Hepatocyte (in vitro differentiated cells): ENCODE measurements around the gene PAOX. TPM values are rescaled to one million over a fixed set of nuclear protein-coding genes. Genes with fewer than 3 reads are reported as not detected.

Experiments
- DNase-seq: peaks from one replicate; pipeline ENCODE4 v3.0.0-alpha.2; 2016; ENCODE audit warnings: low spot score
- H2AFZ ChIP-seq: fragments of 200-600 bp; sonication (generic); 2 replicates; pipeline ENCODE4 v1.6.0; 2016; ENCODE audit warnings: antibody characterized with exemption, mild to moderate bottlenecking
- H3K27ac ChIP-seq: fragments of 200-600 bp; sonication (generic); 2 replicates; pipeline ENCODE4 v1.5.1; 2016; ENCODE audit warnings: mild to moderate bottlenecking
- H3K27me3 ChIP-seq: fragments of 200-600 bp; sonication (generic); 2 replicates; pipeline ENCODE4 v1.6.1; 2016
- H3K36me3 ChIP-seq: fragments of 200-600 bp; sonication (generic); replicated peaks from 2 replicates; pipeline ENCODE4 v1.5.1; 2016; ENCODE audit warnings: low read depth; ENCODE audit not compliant: insufficient read depth
- H3K4me1 ChIP-seq: fragments of 200-600 bp; sonication (generic); 2 replicates; pipeline ENCODE4 v1.5.1; 2016; ENCODE audit warnings: mild to moderate bottlenecking, moderate library complexity; ENCODE audit not compliant: insufficient read depth
- H3K4me2 ChIP-seq: fragments of 200-600 bp; sonication (generic); 2 replicates; pipeline ENCODE4 v1.6.0; 2016
- H3K4me3 ChIP-seq: fragments of 200-600 bp; sonication (generic); 2 replicates; pipeline ENCODE4 v1.5.1; 2016; ENCODE audit warnings: mild to moderate bottlenecking
- H3K79me2 ChIP-seq: fragments of 200-600 bp; sonication (generic); 2 replicates; pipeline ENCODE4 v1.6.0; 2017; ENCODE audit warnings: mild to moderate bottlenecking
- H3K9me2 ChIP-seq: fragments of 200-600 bp; sonication (generic); replicated peaks from 2 replicates; pipeline ENCODE4 v1.6.0; 2017; ENCODE audit warnings: mild to moderate bottlenecking; ENCODE audit not compliant: insufficient read depth
- H3K9me3 ChIP-seq: fragments of 200-600 bp; sonication (generic); 2 replicates; pipeline ENCODE4 v1.5.1; 2016; ENCODE audit warnings: low read depth, mild to moderate bottlenecking
- H4K20me1 ChIP-seq: fragments of 200-600 bp; sonication (generic); 2 replicates; pipeline ENCODE4 v1.6.0; 2016; ENCODE audit warnings: mild to moderate bottlenecking; ENCODE audit not compliant: insufficient read depth, poor library complexity, severe bottlenecking
- EZH2 ChIP-seq: fragments of 200-600 bp; sonication (generic); IDR thresholded peaks from 2 replicates; pipeline ENCODE4 v1.6.1; 2016; ENCODE audit warnings: antibody characterized with exemption, mild to moderate bottlenecking, borderline replicate concordance
- EZH2phosphoT487 ChIP-seq: fragments of 200-600 bp; sonication (generic); IDR thresholded peaks from one replicate; pipeline ENCODE4 v1.6.1; 2018; ENCODE audit warnings: antibody characterized with exemption, mild to moderate bottlenecking, low read depth, moderate library complexity; ENCODE audit not compliant: unreplicated experiment, severe bottlenecking
- WGBS: methylation state at CpG from one replicate; pipeline ENCODE4 v1.1.6; 2016; ENCODE audit warnings: low lambda C conversion rate; ENCODE audit errors: missing lambda C conversion rate; 5-methylcytosine and 5-hydroxymethylcytosine counted together
- polyA plus RNA-seq: library from polyadenylated mRNA; unstranded; fragments of >200 nt; fragmentation: Nextera tagmentation; extraction: Ambion mirVana; gene quantifications from 2 replicates; pipeline ENCODE4 v1.2.1, GENCODE V29; 2016
- total RNA-seq: library from RNA; depleted of rRNA; stranded (reverse); fragments of >200 nt; gene quantifications from 2 replicates; pipeline ENCODE4 v1.2.3, GENCODE V29; 2014
- TF ChIP-seq, protein P1 (sequence below): fragments of 200-600 bp; sonication (generic); IDR thresholded peaks from 2 replicates; pipeline ENCODE4 v1.5.1; 2016; ENCODE audit warnings: antibody characterized with exemption, mild to moderate bottlenecking; ENCODE audit not compliant: poor library complexity

The PAOX gene
- total and polyA plus RNA-seq, 2 experiments from 2014 or later: 11.5 to 19.6 TPM

DNA sequence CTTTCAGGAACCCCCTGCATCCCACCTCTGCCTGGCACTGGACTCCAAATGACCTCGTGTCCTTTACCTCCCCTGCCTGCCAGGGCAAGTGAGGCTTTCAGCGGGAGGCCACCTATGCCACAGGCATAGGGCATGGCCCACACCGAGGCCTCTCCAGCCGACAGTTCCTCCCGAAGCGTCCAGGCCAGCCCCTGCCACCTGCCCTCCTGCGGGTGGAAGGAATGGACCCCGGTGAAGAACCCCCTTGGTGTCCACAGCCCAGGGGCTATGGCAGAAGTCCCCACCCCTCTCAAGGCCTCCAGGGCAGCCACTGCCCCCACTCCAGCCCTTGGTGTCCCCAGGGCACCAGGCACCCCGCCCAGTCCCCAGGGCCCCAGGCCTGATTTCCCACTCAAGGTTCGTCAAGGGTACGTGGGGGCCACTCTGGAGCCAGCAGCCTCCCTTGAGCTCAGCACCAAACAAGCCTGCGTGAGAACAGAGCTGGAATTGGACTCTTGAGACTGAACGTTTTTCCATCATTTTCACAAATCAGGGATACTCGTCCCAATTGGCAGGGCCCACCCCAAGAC is 24.3 kb upstream of the PAOX start:
- TF ChIP-seq, protein P1, sequence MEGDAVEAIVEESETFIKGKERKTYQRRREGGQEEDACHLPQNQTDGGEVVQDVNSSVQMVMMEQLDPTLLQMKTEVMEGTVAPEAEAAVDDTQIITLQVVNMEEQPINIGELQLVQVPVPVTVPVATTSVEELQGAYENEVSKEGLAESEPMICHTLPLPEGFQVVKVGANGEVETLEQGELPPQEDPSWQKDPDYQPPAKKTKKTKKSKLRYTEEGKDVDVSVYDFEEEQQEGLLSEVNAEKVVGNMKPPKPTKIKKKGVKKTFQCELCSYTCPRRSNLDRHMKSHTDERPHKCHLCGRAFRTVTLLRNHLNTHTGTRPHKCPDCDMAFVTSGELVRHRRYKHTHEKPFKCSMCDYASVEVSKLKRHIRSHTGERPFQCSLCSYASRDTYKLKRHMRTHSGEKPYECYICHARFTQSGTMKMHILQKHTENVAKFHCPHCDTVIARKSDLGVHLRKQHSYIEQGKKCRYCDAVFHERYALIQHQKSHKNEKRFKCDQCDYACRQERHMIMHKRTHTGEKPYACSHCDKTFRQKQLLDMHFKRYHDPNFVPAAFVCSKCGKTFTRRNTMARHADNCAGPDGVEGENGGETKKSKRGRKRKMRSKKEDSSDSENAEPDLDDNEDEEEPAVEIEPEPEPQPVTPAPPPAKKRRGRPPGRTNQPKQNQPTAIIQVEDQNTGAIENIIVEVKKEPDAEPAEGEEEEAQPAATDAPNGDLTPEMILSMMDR: no peak
- TF ChIP-seq EZH2phosphoT487 (no peak), EZH2 (no peak)
- no peak for DNase-seq
- Histone ChIP-seq H3K4me3 (no peak overlapping the region), H3K79me2 (no peaks in the 10 kb centered on the region), H4K20me1 (no peaks in the 10 kb centered on the region), H3K36me3 (no peaks in the 10 kb centered on the region), H3K27ac (no peak overlapping the region), H3K4me2 (no peak overlapping the region), H3K9me3 (no peaks in the 10 kb centered on the region), H3K9me2 (no peaks in the 10 kb centered on the region), H2AFZ (no peak overlapping the region), H3K4me1 (peaks cover 12% of the 10 kb centered on the region), H3K27me3 (no peaks in the 10 kb centered on the region)
- over 99% methylated on average over 13 of the region's 14 CpGs for WGBS

DNA sequence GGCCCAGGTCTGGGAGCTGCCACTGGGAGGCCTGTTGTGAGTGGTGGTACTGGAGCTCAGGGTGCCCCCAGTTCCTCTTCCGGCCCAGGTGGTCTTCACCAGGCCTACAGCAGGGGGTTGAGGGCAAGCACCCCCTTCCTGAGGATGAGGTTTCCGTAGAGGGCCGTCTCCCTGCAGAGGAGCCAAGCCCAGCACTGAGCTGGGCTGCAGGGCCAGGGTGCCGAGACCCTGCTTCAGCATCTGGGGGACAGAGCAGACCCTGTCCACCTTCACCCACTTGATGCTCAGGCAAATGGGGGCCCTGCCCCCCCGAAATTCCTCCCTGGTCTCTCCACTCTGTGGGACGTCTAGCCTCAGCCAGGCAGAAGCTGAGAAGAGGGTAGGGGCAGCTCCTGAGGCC is 23.8 kb upstream of the PAOX start:
- H3K27ac ChIP-seq: no peak overlapping the region
- no peaks in the 10 kb centered on the region for H3K9me3 ChIP-seq
- no peak for DNase-seq
- no peaks in the 10 kb centered on the region for H3K9me2 ChIP-seq
- 100% methylated on average over 6 of the region's 6 CpGs for WGBS
- no peak overlapping the region for H2AFZ ChIP-seq
- no peaks in the 10 kb centered on the region for H3K79me2 ChIP-seq
- H3K36me3 ChIP-seq: no peaks in the 10 kb centered on the region
- peaks cover 17% of the 10 kb centered on the region for H3K4me1 ChIP-seq
- H4K20me1 ChIP-seq: no peaks in the 10 kb centered on the region
- no peak overlapping the region for H3K4me3 ChIP-seq
- no peaks in the 10 kb centered on the region for H3K27me3 ChIP-seq
- no peak overlapping the region for H3K4me2 ChIP-seq
- TF ChIP-seq EZH2phosphoT487 (no peak), EZH2 (no peak)
- TF ChIP-seq, protein P1: no peak

GRCh38 chr10:133355991-133356390 is 23.1 kb upstream of the PAOX start:
- no peak for DNase-seq

More at GRCh38 chr10:133355991-133356390, 23.1 kb upstream of the PAOX start:
- H3K27me3 ChIP-seq: no peaks in the 10 kb centered on the region
- H2AFZ ChIP-seq: no peak overlapping the region
- H3K9me3 ChIP-seq: no peaks in the 10 kb centered on the region
- no peak overlapping the region for H3K4me2 ChIP-seq
- peaks cover 21% of the 10 kb centered on the region for H3K4me1 ChIP-seq
- H3K27ac ChIP-seq: no peak overlapping the region
- H3K9me2 ChIP-seq: no peaks in the 10 kb centered on the region
- H3K4me3 ChIP-seq: no peak overlapping the region
- TF ChIP-seq, protein P1: no peak
- H4K20me1 ChIP-seq: no peaks in the 10 kb centered on the region
- 100% methylated on average over 3 of the region's 3 CpGs for WGBS
- H3K36me3 ChIP-seq: no peaks in the 10 kb centered on the region
- no peaks in the 10 kb centered on the region for H3K79me2 ChIP-seq
